Loucy (cell line): ENCODE measurements around the gene C1QTNF8.

Source experiments
- H2AFZ ChIP-seq: fragments of 200-600 bp; sonication (generic); 2 replicates; pipeline ENCODE4 v1.6.0; 2016; ENCODE audit warnings: antibody characterized with exemption, mild to moderate bottlenecking, low read length, moderate library complexity
- H3F3A ChIP-seq: fragments of 200-600 bp; 2 replicates; pipeline ENCODE4 v1.6.0; 2016; ENCODE audit warnings: antibody characterized with exemption, low read depth, mild to moderate bottlenecking
- H3K27me3 ChIP-seq: fragments of 200-600 bp; sonication (generic); 2 replicates; pipeline ENCODE4 v1.6.1; 2014; ENCODE audit warnings: low read length, mild to moderate bottlenecking; ENCODE audit not compliant: insufficient read depth, poor library complexity, severe bottlenecking
- H3K36me3 ChIP-seq: fragments of 200-600 bp; sonication (generic); 2 replicates; pipeline ENCODE4 v1.6.1; 2016; ENCODE audit warnings: low read length; ENCODE audit not compliant: insufficient read depth
- H3K4me1 ChIP-seq: fragments of 200-600 bp; sonication (generic); 2 replicates; pipeline ENCODE4 v1.5.1; 2014; ENCODE audit warnings: low read length, mild to moderate bottlenecking; ENCODE audit not compliant: insufficient read depth, poor library complexity, severe bottlenecking
- H3K4me2 ChIP-seq: fragments of 200-600 bp; sonication (generic); 2 replicates; pipeline ENCODE4 v1.6.0; 2014; ENCODE audit warnings: antibody characterized with exemption, low read length, low read depth, mild to moderate bottlenecking; ENCODE audit not compliant: poor library complexity, severe bottlenecking
- H3K4me3 ChIP-seq: fragments of 200-600 bp; sonication (generic); 2 replicates; pipeline ENCODE4 v1.5.1; 2014; ENCODE audit warnings: low read length, mild to moderate bottlenecking, mixed read lengths; ENCODE audit not compliant: poor library complexity, severe bottlenecking
- H3K79me2 ChIP-seq: fragments of 200-600 bp; sonication (generic); 2 replicates; pipeline ENCODE4 v1.6.1; 2014; ENCODE audit warnings: low read length; ENCODE audit not compliant: insufficient read depth
- H3K9ac ChIP-seq: fragments of 200-600 bp; sonication (generic); 2 replicates; pipeline ENCODE4 v1.6.0; 2014; ENCODE audit warnings: mild to moderate bottlenecking, low read depth, low read length, moderate library complexity; ENCODE audit not compliant: poor library complexity, severe bottlenecking
- H3K9me2 ChIP-seq: fragments of 200-600 bp; sonication (generic); replicated peaks from 2 replicates; pipeline ENCODE4 v1.6.1; 2016; ENCODE audit warnings: low read depth, low read length, mixed read lengths
- H3K9me3 ChIP-seq: fragments of 200-600 bp; sonication (generic); 2 replicates; pipeline ENCODE4 v1.6.1; 2014; ENCODE audit warnings: mild to moderate bottlenecking, antibody characterized with exemption, low read length, low read depth; ENCODE audit not compliant: insufficient read depth
- H4K20me1 ChIP-seq: fragments of 200-600 bp; sonication (generic); 2 replicates; pipeline ENCODE4 v1.6.0; 2014; ENCODE audit warnings: antibody characterized with exemption, low read length, mild to moderate bottlenecking; ENCODE audit not compliant: insufficient read depth, poor library complexity, severe bottlenecking
- EZH2phosphoT487 ChIP-seq: fragments of 200-600 bp; IDR thresholded peaks from 2 replicates; pipeline ENCODE4 v1.6.1; 2018; ENCODE audit warnings: antibody characterized with exemption, mild to moderate bottlenecking, moderate library complexity, borderline replicate concordance
- TF ChIP-seq, protein P1 (sequence below): fragments of 200-600 bp; sonication (generic); conservative IDR thresholded peaks from 2 replicates; pipeline ENCODE4 v1.5.1; 2014; ENCODE audit warnings: mild to moderate bottlenecking, antibody characterized with exemption, low read length

The C1QTNF8 gene

DNA sequence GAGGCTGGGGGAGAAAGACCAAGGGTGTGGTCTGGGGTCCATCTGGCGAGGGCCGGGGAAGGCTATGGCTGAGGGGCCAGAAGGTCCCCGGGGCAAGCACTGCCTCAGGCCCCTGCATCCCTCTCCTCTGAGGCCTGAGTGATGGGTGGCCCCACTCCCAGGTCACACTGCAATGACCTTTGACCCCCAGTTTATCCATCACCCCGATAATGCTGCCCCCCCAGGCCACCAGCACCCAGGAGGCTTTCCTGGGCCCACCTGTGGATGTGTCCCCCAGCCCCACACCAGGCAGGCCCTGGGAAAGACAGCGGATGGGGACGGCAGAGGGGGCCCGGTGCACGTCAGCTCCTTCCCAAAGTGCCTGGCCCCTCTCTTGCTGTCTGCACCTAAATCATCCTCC is 34.3 kb upstream of the C1QTNF8 start:
- Histone ChIP-seq H3K4me3 (no peak overlapping the region), H3K79me2 (no peaks in the 10 kb centered on the region), H3F3A (no peaks in the 10 kb centered on the region), H3K4me1 (no peaks in the 10 kb centered on the region), H3K36me3 (no peaks in the 10 kb centered on the region), H3K9me2 (no peaks in the 10 kb centered on the region), H4K20me1 (no peaks in the 10 kb centered on the region), H3K9ac (no peak overlapping the region), H3K27me3 (no peaks in the 10 kb centered on the region), H3K4me2 (no peak overlapping the region), H3K9me3 (no peaks in the 10 kb centered on the region), H2AFZ (no peak overlapping the region)
- TF ChIP-seq, protein P1, sequence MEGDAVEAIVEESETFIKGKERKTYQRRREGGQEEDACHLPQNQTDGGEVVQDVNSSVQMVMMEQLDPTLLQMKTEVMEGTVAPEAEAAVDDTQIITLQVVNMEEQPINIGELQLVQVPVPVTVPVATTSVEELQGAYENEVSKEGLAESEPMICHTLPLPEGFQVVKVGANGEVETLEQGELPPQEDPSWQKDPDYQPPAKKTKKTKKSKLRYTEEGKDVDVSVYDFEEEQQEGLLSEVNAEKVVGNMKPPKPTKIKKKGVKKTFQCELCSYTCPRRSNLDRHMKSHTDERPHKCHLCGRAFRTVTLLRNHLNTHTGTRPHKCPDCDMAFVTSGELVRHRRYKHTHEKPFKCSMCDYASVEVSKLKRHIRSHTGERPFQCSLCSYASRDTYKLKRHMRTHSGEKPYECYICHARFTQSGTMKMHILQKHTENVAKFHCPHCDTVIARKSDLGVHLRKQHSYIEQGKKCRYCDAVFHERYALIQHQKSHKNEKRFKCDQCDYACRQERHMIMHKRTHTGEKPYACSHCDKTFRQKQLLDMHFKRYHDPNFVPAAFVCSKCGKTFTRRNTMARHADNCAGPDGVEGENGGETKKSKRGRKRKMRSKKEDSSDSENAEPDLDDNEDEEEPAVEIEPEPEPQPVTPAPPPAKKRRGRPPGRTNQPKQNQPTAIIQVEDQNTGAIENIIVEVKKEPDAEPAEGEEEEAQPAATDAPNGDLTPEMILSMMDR, result no peak
- TF ChIP-seq EZH2phosphoT487, result no peak

DNA sequence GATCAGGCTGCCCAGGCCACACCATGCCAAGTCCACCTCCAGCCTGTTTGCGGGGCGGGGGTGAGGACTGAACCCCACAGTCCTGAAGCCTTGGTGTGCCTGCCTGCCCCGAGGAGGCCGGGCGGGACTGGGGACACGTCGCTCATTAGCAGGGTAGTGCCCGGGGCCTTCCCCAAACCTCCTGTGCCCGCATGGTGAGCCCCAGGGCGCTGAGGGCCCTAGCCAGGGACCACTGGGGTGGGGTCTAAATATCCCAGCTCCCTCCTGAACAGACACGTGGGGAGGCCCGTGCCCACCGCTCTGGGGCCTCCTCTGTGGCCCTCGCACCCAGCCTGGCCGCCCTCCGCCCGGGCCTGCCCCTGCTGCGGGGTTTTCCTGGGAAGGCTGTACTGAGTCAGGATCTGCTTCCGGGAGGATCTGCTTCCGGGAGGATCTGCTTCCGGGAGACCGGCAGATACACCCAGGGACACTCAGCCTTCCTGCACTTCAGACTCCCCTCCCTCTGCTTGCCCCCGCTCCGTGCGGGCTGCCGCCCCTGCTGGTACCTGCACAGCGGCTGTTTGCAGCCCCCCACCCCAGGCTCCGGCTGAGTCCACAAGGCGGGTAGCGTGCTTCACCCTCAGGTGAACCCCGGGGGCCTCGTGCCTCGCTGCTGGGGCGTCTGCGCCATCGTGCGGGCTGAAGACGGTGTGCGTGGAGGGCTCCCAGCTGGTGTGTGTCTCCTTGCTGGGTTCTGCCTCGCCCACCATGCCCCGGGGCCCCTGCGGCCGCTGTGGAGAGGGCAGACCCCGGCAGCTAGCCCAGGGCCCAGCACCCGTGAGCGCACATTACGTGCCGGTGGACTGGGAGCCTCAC is 33.3 kb upstream of the C1QTNF8 start:
- TF ChIP-seq, protein P1, result no peak
- TF ChIP-seq EZH2phosphoT487, result no peak
- Histone ChIP-seq H2AFZ (no peak overlapping the region), H3K9ac (no peak overlapping the region), H3F3A (no peaks in the 10 kb centered on the region), H3K4me1 (no peaks in the 10 kb centered on the region), H4K20me1 (no peaks in the 10 kb centered on the region), H3K4me3 (no peak overlapping the region), H3K9me2 (no peaks in the 10 kb centered on the region), H3K4me2 (no peak overlapping the region), H3K79me2 (no peaks in the 10 kb centered on the region), H3K27me3 (no peaks in the 10 kb centered on the region), H3K9me3 (no peaks in the 10 kb centered on the region), H3K36me3 (no peaks in the 10 kb centered on the region)

DNA sequence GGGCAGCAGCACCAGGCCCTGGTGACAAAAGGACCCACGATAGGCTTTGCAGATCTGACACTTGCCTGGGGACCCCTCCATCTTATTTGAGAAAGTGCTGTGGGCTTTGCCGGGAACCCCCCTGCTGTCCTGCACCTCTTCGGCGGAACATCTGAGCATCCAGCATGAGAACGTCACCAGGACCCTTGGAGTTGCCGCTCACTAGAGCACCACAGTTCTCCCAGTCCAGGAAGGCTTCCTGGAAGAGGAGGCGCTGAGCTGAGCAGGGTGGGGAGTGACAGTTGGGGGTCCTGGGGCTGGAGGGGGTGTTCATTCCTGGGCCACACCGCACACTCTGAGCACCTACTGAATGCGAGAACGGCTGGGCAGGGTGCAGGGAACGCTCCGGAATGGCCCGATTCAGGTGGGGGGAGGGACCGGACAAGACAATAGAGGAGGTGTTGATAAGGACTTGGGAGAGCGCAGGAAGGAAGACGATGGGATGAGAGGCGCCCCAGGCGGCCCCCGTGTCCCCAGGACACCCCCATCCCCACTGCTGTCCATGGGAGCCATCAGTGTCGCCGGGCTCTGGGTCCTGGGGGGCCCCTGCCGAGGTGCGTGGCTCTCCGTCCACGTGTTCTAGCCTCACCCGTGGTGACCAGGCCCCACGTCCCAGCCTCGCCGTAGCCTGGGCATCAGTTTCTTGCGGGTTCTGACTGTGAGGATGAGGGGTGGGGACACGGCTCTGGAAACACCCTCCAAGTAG is 32.1 kb upstream of the C1QTNF8 start:
- no peaks in the 10 kb centered on the region for H3K36me3 ChIP-seq
- no peak overlapping the region for H2AFZ ChIP-seq
- H3K4me3 ChIP-seq, result no peak overlapping the region
- no peaks in the 10 kb centered on the region for H3K27me3 ChIP-seq
- no peaks in the 10 kb centered on the region for H3K9me3 ChIP-seq
- no peaks in the 10 kb centered on the region for H3K4me1 ChIP-seq
- H3K9ac ChIP-seq, result no peak overlapping the region
- H4K20me1 ChIP-seq, result no peaks in the 10 kb centered on the region
- H3K9me2 ChIP-seq, result no peaks in the 10 kb centered on the region
- H3K79me2 ChIP-seq, result no peaks in the 10 kb centered on the region
- H3F3A ChIP-seq, result no peaks in the 10 kb centered on the region
- no peak overlapping the region for H3K4me2 ChIP-seq
- TF ChIP-seq, protein P1, result no peak
- no peak for TF ChIP-seq EZH2phosphoT487
